Esophagus squamous epithelium (tissue), 4 donors: ENCODE results near the gene TMEM254.

Experiments
- CTCF ChIP-seq, 6 experiments: fragments of 450-650 bp in 4 of 6; fragments of 200-600 bp in 2 of 6; sonication (generic) in 2 of 6; IDR thresholded peaks; one replicate each; pipeline ENCODE4 v1.5.1; 2016 to 2019; ENCODE audit warnings: antibody characterized with exemption in 6 of 6, mild to moderate bottlenecking in 4 of 6, moderate library complexity in 4 of 6
- POLR2A ChIP-seq, 4 donors: fragments of 450-650 bp; IDR thresholded peaks; one replicate each; pipeline ENCODE4 v1.6.1; 2017; ENCODE audit warnings: antibody characterized with exemption in 4 of 4, mild to moderate bottlenecking in 4 of 4, moderate library complexity in 3 of 4

GRCh38 chr10:80079312-80079719, 851 bp downstream of the TMEM254 start:
- TF ChIP-seq CTCF (IDR thresholded peaks at IDR 0.05) (no peak), POLR2A (IDR thresholded peaks at IDR 0.05) (no peak)
